H1 (cell line): ENCODE data around the gene STEAP2. TPM values are rescaled to one million over a fixed set of nuclear protein-coding genes. Genes with fewer than 3 reads are reported as not detected.

Experiments used
- CTCF ChIP-seq, 3 experiments: IDR thresholded peaks; 1 replicate in 2 of 3; 2 replicates in 1 of 3; pipeline versions ENCODE4 v1.5.1 to v1.6.1; 2011; ENCODE audit warnings: low read length in 3 of 3, mild to moderate bottlenecking in 3 of 3, inconsistent platforms in 2 of 3, low read depth in 1 of 3, moderate library complexity in 1 of 3; ENCODE audit not compliant: insufficient read depth in 1 of 3; ENCODE audit errors: control extremely low read depth in 1 of 3
- polyA plus RNA-seq, 7 experiments: library from polyadenylated mRNA; depleted of rRNA in 3 of 7; stranded (reverse) in 5 of 7; unstranded in 2 of 7; fragments of >200 nt in 5 of 7; fragments of 200-250 nt in 2 of 7; gene quantifications; 1 replicate in 5 of 7; 2 replicates in 1 of 7; 4 replicates in 1 of 7; pipeline versions ENCODE4 v1.2.1 to v1.2.3, GENCODE V29; 2011 to 2013; ENCODE audit warnings: missing spikeins in 2 of 7, mixed read lengths in 2 of 7
- total RNA-seq: library from RNA; stranded (reverse); fragmentation: NEBNext Ultra II Directional; extraction: Animal tissue kit (Norgen Biotek cat#: 25700); gene quantifications from 2 replicates; pipeline ENCODE4 v1.2.1, GENCODE V29; 2021

STEAP2 gene
- total and polyA plus RNA-seq, 2 of the 8 experiments (the other 6 are each of a cell fraction or from before 2014, with no cell fraction given), result 13.4 to 18.4 TPM

- no peak for TF ChIP-seq CTCF (IDR thresholded peaks at IDR 0.05; ENCODE audit: control extremely low read depth in 1 of 3, insufficient read depth in 1 of 3, low read depth in 1 of 3, low read length in 3 of 3)
Measured at GRCh38 chr7:90173127-90173844, 38.3 kb upstream of the STEAP2 start (continued).
